HTR-8/SVneo (cell line): ENCODE measurements around the gene KIAA1614.

Experiments used
- DNase-seq: peaks from one replicate; pipeline ENCODE4 v3.0.0; 2011; ENCODE audit warnings: low spot score, mixed read lengths; ENCODE audit not compliant: insufficient read length
- FAIRE-seq: peaks from 2 replicates; lab custom pipeline; 2011; peaks lifted over from hg19 to GRCh38; lab: Jason Lieb, UNC

Gene KIAA1614

GRCh38 chr1:180923021-180923841 lies 10.5 kb downstream of the KIAA1614 start:
- DNase-seq (peak; percentile 56), FAIRE-seq (peak; percentile 33)

DNA sequence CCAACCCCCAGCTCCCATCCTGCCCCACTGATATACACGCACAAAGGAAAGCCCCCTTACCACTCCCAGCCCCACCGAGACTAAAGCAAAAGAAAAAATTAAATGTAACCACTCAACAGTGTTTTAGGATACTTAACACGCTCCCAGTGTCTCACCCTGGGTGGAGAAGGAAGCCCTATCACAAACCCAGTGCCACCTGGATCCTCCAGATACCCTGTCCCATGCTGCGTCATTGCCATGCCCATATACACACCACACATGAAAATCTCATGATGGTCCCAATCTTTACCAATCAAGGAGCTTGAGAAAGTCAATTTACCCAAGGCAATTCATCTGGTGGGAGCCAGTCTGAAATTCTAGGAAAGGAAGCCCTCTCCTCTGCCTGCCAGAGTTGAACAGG lies 11.2 kb downstream of the KIAA1614 start:
- no peak for FAIRE-seq
- no peak for DNase-seq

GRCh38 chr1:180924939-180925338 lies 12.2 kb downstream of the KIAA1614 start:
- no peak for DNase-seq

DNA sequence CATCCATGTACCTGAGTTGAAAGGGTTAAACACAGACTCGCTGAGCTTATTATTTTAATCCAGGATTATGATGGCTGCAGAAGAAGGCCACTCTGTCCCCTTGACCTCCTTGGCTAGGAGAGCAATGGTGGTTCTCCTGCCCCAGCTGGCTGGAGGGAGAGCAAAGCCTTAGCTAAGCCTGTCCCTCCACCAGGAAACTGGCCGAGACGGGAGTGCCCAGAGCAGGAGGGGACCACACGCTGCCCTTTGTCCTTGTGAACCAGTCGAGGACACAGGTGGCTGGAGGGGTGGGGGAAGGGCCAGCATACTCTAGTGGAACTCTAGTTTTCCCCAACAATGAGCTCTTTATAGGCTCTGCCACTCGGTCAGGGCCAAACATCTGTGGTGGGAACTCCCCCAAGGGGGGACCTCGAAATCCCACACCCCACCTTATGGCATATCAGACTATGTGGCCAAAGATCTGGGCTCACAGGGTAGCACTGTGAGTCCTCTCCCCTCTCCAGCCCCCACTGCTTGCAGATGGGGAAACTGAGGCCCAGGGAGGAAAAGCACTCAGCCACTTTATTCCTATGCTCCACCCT lies 12.9 kb downstream of the KIAA1614 start:
- no peak for FAIRE-seq
- DNase-seq, result no peak

More at GRCh38 chr1:180924939-180925338, 12.2 kb downstream of the KIAA1614 start:
- FAIRE-seq, result no peak

DNA sequence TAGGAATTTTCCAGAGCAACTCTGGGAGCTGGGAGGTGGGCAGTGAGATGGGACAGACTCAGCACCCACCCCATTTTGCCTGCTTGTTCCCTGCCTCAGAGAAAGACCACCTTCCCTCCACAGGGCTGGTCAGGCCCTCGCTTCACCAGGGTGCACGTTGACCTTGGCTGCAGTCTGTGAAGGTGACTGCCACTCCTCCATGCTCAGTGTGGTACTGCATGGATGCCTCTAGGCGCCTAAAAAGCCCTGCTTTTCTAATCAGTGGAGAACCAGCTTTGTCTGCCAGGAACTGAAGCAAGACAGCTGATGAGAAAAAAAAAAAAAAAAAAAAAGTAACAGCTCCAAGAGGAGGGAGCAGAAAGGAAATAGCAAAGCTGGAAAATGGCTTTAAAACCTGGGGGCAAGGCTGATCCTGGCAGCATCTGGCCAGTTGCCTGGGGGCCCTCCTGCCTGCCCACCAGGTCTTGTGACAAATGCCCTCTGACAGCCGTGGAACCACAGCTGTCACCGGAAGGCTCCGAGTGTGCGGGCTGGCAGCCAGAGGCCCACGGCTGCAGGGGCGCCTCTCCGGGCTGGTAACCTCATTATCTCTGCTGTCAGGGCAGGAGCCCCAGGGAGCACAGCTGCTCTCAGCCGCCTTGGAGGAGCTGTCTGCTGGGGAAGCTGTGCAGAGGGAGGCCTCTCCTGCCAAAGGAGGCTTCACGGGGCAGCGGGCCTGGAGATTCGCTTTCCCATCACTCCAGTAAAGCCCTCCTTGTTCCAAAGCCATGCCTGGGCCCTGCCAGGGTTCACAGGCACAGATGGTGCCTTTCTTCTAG lies 13.7 kb downstream of the KIAA1614 start:
- DNase-seq (no peak), FAIRE-seq (no peak)

DNA sequence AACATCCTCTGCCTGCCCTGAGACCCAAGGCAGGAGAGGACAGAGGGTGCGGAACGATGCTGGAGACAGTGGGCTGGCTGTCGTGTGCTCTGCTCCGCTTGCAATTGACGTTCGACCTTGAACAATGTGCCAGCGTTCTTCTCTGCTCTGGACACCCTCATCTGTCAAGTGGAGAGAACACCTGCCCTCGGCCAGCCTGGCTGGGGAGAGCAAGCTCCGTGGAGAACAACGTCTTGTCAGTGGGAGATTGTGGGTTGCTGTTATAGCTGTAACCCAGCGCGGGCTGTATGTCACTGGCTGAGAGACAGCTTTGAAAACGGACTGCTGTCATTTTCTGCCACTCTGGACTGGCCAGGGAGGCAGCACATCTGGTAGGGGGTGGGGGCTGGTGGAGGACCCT lies 14.7 kb downstream of the KIAA1614 start:
- FAIRE-seq (no peak), DNase-seq (no peak)

GRCh38 chr1:180927841-180928240 lies 15.1 kb downstream of the KIAA1614 start:
- FAIRE-seq (no peak), DNase-seq (no peak)

DNA sequence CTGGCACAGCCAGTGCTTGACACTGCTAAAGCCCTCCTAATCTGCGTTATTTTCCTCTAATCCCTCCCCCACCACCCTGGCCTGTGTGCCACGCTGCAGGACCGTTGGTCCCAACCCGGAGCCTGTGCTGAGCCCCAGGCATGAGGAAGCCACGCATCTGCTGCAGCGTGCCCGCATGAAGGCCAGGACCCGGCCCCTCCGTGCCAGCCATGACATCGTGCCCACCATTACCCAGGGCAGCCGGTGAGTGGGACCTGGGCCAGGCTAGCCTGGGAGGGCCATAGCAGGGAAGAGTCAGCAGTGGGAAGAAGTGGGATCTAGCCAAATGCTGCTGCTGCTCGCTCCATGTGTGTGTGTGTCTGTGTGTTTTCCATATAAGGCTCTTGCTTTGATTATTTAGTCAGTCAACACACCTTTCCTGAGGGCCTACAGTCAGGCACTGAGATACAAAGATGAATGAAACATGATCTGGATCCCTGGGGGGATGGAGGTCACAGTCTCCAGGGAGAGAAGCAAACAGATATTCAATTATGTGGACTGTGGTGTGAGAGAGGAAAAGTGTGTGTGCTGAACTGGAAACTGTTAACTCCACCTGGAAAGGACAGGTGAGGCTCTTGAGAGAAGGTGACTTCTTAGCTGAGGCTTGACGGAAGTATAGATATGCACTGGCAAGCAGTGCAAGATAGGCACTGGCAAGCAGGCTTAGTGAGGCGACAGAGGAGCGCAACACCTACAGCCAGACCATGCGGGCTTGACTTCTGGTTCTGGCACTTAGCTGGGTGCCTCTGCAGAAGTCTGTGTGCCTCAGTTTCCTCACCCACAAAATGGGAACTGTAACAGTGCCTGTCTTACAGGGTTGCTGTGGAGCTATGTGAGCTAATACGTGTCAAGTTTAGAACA lies 15.9 kb downstream of the KIAA1614 start:
- DNase-seq (no peak), FAIRE-seq (no peak)

- no peak for FAIRE-seq
- DNase-seq, result no peak
These were observed 16.7 kb downstream of the KIAA1614 start for GRCh38 chr1:180929389-180929788.

DNA sequence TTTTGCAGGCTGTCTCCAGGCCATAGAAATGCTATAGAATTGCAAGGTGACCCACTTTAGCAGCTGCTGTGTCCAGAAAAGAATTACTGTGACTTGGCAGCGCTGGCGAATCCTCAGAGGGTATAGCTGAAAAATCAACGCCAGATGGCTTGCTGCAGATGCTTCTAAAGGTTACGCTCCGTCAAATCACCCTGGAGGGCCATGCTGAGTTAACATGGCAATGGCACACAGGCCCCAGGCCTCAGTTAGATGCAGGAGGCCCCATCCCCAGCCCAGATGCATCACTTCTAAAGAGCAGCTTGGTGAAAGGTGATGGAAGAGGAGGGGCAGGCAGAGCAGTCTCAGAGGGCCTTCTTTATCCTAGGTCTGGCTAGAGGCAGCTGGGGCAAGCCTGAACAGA lies 18.0 kb downstream of the KIAA1614 start:
- FAIRE-seq, result no peak
- DNase-seq, result no peak

- FAIRE-seq (no peak), DNase-seq (no peak)
These were observed 18.8 kb downstream of the KIAA1614 start for GRCh38 chr1:180931529-180931928.

- DNase-seq (no peak), FAIRE-seq (no peak)
These were observed 19.7 kb downstream of the KIAA1614 start for GRCh38 chr1:180932378-180932777.

GRCh38 chr1:180933141-180933540 lies 20.4 kb downstream of the KIAA1614 start:
- no peak for FAIRE-seq
- no peak for DNase-seq

GRCh38 chr1:180934563-180934962 lies 21.9 kb downstream of the KIAA1614 start:
- FAIRE-seq (no peak), DNase-seq (no peak)

DNA sequence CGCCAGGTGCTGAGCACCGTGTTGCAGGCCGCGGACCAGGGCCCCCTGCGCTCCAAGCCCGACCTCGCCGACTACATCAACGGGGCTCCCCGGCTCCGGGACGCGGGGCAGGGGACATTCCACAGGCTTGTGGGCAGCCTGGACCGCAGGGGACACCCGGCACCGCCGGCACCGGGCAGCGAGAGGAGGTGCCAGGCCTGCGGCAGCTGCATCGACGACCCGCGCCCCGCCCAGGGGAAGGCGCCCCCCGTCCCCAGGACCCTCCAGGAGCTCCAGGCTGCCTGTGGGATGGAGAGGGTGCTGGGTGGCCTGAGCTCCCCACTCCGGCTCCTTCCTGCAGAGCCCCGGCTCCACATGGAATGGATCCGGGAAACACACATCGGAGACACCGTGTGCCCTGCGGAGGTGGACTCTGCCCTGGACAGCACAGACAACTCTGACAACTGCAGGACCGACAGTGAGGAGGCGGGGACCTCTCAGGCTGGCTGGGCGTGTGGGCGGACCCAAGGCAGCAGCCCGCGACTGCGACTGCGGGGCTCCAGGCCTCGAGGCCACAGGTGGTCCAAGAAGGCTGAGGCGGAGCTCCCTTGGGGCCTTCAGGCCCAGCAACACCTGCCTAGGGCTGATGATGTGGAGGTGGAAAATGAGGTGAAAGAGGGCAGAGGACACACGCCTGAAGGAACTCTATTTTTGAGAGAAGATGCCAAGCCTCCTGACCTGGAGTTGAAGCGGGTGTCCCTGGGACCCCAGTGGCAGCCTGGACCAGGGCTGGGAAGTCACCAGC lies 22.8 kb downstream of the KIAA1614 start:
- DNase-seq (no peak), FAIRE-seq (no peak)

GRCh38 chr1:180936110-180937011 lies 23.7 kb downstream of the KIAA1614 start:
- FAIRE-seq (no peak), DNase-seq (no peak)

DNA sequence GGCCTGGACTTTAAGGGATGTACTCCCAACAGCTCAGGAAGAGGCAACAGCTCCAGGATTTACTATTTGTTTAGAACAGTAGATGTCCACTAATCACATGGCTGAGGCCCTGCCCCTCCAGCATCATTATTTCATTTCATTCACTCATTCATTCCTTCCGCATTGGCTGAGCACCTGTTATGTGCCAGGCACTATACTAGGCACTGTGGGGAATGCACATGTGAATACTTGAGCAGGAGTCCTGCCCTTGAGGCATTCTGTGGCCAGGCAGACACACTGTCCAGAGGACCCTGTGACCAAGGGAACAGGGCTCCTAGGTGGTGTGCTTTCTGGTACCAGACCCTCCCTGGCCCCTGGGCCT lies 24.3 kb downstream of the KIAA1614 start:
- FAIRE-seq (no peak), DNase-seq (no peak)

- FAIRE-seq, result no peak
- DNase-seq, result no peak
These were observed 25.0 kb downstream of the KIAA1614 start for GRCh38 chr1:180937624-180938225.
